Spleen (tissue), 11 donors: ENCODE measurements around the gene KRT7. TPM values are rescaled to one million over a fixed set of nuclear protein-coding genes. Genes with fewer than 3 reads are reported as not detected.
A peak's percentile ranks its signal among the peaks of the same experiment; 100 is the strongest.

Source experiments
- DNase-seq: peaks from one replicate; pipeline ENCODE4 v3.0.0-alpha.2; 2020
- H3K27ac ChIP-seq, 8 donors: fragments of 200-600 bp; sonication (generic) in 7 of 8; 1 replicate in 4 of 8; 2 replicates in 4 of 8; pipeline versions ENCODE4 v1.5.0 to v1.8.0; 2016 to 2021; ENCODE audit warnings: inconsistent platforms in 4 of 8, mild to moderate bottlenecking in 4 of 8, moderate library complexity in 1 of 8
- H3K27me3 ChIP-seq, 7 donors: fragments of 200-600 bp; sonication (generic) in 6 of 7; replicated peaks in 1 of 7; 1 replicate in 4 of 7; 2 replicates in 3 of 7; pipeline versions ENCODE4 v1.5.0 to v1.8.0; 2016 to 2021; ENCODE audit warnings: inconsistent platforms in 3 of 7, mild to moderate bottlenecking in 1 of 7
- H3K36me3 ChIP-seq, 6 donors: fragments of 200-600 bp; sonication (generic) in 5 of 6; 1 replicate in 4 of 6; 2 replicates in 2 of 6; pipeline versions ENCODE4 v1.5.0 to v1.8.0; 2016 to 2021; ENCODE audit warnings: inconsistent platforms in 2 of 6
- H3K4me1 ChIP-seq, 6 donors: fragments of 200-600 bp; sonication (generic) in 5 of 6; 1 replicate in 3 of 6; 2 replicates in 3 of 6; pipeline versions ENCODE4 v1.5.0 to v1.8.0; 2016 to 2021; ENCODE audit warnings: inconsistent platforms in 3 of 6
- H3K4me3 ChIP-seq, 8 donors: fragments of 200-600 bp; sonication (generic) in 7 of 8; 1 replicate in 4 of 8; 2 replicates in 4 of 8; pipeline versions ENCODE4 v1.5.0 to v1.8.0; 2016 to 2021; ENCODE audit warnings: inconsistent platforms in 4 of 8, mild to moderate bottlenecking in 4 of 8, moderate library complexity in 2 of 8
- H3K9me3 ChIP-seq, 8 donors: fragments of 200-600 bp; sonication (generic) in 7 of 8; 1 replicate in 4 of 8; 2 replicates in 4 of 8; pipeline versions ENCODE4 v1.5.0 to v1.8.0; 2016 to 2021; ENCODE audit warnings: inconsistent platforms in 4 of 8
- POLR2A ChIP-seq, 3 donors: fragments of 450-650 bp; IDR thresholded peaks; one replicate each; pipeline ENCODE4 v1.5.1; 2017; ENCODE audit warnings: antibody characterized with exemption in 3 of 3, mild to moderate bottlenecking in 1 of 3
- POLR2AphosphoS5 ChIP-seq, 3 donors: sonication (generic); formaldehyde crosslinking; IDR thresholded peaks; one replicate each; pipeline ENCODE4 v1.5.1; 2017; ENCODE audit warnings: antibody characterized with exemption in 3 of 3
- WGBS, 5 donors: extraction: QIAGEN DNeasy Blood & Tissue Kit in 3 of 5; methylation state at CpG; one replicate each; pipeline versions ENCODE4 v1.1.5 to v1.1.7; 2013 to 2018; 5-methylcytosine and 5-hydroxymethylcytosine counted together
- intact Hi-C: fragments of 100-400 bp; cut with DNase I; formaldehyde crosslinking; loops from one replicate; pipeline ENCODE4 v1.15.0; 2023; ENCODE audit warnings: low total_unique reads
- polyA plus RNA-seq, 3 donors: library from polyadenylated mRNA; stranded (reverse); fragments of 200-250 nt; gene quantifications; one replicate each; pipeline ENCODE4 v1.2.1, GENCODE V29; 2013
- total RNA-seq, 7 donors: library from RNA; depleted of rRNA in 3 of 7; stranded (reverse); fragments of >200 nt in 3 of 7; fragmentation: NEBNext Ultra II Directional in 4 of 7; extraction: Animal tissue kit (Norgen Biotek cat#: 25700) in 4 of 7; gene quantifications; one replicate each; pipeline versions ENCODE4 v1.1.0 to v1.2.1, GENCODE V29; 2016 to 2021
- TF ChIP-seq, protein P1 (sequence below), 11 experiments: fragments of 200-600 bp in 7 of 11; fragments of 450-650 bp in 4 of 11; sonication (generic) in 4 of 11; IDR thresholded peaks in 8 of 11; conservative IDR thresholded peaks in 3 of 11; 1 replicate in 7 of 11; 2 replicates in 4 of 11; pipeline versions ENCODE4 v1.4.0 to v1.8.0; 2016 to 2021; ENCODE audit warnings: antibody characterized with exemption in 11 of 11, inconsistent platforms in 4 of 11, mild to moderate bottlenecking in 1 of 11
- donor health status: healthy with polysubstance abuse.
- donor health status: DM: no; HTN: no; CAD: no; lungs with moderate emphysema.
- donor health status: DM: no; HTN: no; CAD: no.
- donor health status: Bipolar disorder and iron deficiency.
- donor health status: healthy.
- donor health status: DM: no; HTN: no; CAD: no.
- donor health status: DM: yes; HTN: yes; CAD: no.

The KRT7 gene
- total and polyA plus RNA-seq, 10 donors = 0.73 to 1.9 (median 1.2) TPM; not detected in 3

DNA sequence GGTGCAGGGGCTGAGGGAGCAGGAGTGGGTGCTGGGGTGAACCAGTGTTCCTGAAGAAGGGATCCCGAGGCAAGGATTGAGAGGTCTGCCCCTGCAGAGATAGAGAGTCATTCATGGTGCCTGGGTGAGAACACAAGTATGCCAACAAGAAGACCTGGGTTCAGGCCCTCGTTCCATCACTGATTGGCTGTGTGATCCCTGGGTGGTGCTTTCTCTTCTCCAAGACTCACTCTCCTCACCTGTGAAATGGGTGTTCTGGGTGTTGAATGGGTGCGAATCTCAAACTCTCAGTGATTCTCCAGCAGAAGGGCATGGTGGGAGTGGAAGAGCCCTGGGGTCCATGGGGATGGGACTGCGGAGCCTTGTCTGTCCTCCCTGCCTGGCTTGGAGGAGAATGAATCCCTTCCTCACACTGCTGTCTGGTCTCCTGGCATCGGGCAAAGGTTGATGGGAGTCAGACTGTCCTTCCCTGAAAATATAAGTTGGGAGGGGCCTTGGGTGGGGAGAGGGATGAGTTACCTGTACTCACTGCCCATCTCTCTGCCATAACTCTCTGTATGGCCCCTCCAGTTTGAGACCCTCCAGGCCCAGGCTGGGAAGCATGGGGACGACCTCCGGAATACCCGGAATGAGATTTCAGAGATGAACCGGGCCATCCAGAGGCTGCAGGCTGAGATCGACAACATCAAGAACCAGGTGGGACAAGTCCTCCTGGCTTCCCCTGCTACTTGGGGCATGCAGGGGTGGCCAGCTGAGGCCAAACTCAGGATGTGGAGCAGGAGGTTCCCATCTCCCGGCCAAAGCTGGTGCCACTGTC, 9.6 kb downstream of the KRT7 start:
- H3K27ac ChIP-seq = no peak overlapping the region
- WGBS, 5 donors = 89 to 96% (median 94%) methylated on average over 9 to 11 of the region's 11 CpGs
- peaks cover 0 to 10% (median 0%) of the 10 kb centered on the region in 7 donors for H3K27me3 ChIP-seq
- DNase-seq = peak; percentile 16
- peaks cover 7 to 25% (median 13%) of the 10 kb centered on the region in 6 donors for H3K4me1 ChIP-seq
- no peak overlapping the region for H3K4me3 ChIP-seq
- H3K36me3 ChIP-seq = no peaks in the 10 kb centered on the region
- no peaks in the 10 kb centered on the region for H3K9me3 ChIP-seq
- TF ChIP-seq, protein P1, sequence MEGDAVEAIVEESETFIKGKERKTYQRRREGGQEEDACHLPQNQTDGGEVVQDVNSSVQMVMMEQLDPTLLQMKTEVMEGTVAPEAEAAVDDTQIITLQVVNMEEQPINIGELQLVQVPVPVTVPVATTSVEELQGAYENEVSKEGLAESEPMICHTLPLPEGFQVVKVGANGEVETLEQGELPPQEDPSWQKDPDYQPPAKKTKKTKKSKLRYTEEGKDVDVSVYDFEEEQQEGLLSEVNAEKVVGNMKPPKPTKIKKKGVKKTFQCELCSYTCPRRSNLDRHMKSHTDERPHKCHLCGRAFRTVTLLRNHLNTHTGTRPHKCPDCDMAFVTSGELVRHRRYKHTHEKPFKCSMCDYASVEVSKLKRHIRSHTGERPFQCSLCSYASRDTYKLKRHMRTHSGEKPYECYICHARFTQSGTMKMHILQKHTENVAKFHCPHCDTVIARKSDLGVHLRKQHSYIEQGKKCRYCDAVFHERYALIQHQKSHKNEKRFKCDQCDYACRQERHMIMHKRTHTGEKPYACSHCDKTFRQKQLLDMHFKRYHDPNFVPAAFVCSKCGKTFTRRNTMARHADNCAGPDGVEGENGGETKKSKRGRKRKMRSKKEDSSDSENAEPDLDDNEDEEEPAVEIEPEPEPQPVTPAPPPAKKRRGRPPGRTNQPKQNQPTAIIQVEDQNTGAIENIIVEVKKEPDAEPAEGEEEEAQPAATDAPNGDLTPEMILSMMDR (IDR thresholded peaks at IDR 0.05 in 8 of 11, conservative IDR thresholded peaks at IDR 0.05 in 3 of 11) = no peak
- TF ChIP-seq POLR2A (IDR thresholded peaks at IDR 0.05) (no peak), POLR2AphosphoS5 (IDR thresholded peaks at IDR 0.05) (no peak)
- intact Hi-C loops = no loop called here

DNA sequence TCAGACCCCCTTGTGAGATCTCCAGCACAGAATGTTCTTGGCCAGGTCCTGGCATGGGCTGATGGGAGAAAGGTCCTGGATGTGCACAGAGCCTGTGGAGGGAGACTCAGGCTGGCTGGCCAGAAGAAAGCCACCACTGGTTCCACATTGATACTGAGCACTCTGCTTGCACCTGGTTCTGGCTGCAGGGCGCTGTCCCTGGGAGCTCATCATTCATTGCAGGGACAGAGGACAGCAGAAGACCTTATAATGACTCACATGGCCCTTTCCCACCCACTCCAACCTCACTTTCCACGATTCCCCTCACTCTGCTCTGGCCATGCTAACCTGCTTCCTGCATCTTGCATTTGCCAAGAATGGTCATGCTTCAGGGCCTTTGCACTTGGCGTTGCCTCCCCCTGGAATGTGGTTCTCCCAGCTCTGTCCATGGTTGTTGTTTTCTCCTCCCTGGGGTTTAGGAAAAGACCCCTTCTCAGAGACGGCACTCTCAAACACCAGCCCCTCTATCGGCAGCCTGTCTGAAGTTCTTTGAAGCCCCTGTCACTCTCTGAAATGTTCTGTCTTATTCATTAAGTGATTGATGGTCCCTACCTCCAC, 10.3 kb downstream of the KRT7 start:
- Histone ChIP-seq H3K27ac (peak overlapping the region in 1 of 8 donors; percentile 40), H3K36me3 (no peaks in the 10 kb centered on the region), H3K9me3 (no peaks in the 10 kb centered on the region), H3K4me3 (no peak overlapping the region), H3K27me3 (peaks cover 0 to 17% (median 0%) of the 10 kb centered on the region in 7 donors), H3K4me1 (peaks cover 7 to 25% (median 13%) of the 10 kb centered on the region in 6 donors)
- peak; percentile 56 for DNase-seq
- intact Hi-C loops = no loop called here
- no peak for TF ChIP-seq POLR2A (IDR thresholded peaks at IDR 0.05)
- no peak for TF ChIP-seq POLR2AphosphoS5 (IDR thresholded peaks at IDR 0.05)
- TF ChIP-seq, protein P1 (IDR thresholded peaks at IDR 0.05 in 8 of 11, conservative IDR thresholded peaks at IDR 0.05 in 3 of 11) = no peak
- WGBS, 5 donors = 65 to 86% (median 74%) methylated on average over 5 of the region's 5 CpGs

DNA sequence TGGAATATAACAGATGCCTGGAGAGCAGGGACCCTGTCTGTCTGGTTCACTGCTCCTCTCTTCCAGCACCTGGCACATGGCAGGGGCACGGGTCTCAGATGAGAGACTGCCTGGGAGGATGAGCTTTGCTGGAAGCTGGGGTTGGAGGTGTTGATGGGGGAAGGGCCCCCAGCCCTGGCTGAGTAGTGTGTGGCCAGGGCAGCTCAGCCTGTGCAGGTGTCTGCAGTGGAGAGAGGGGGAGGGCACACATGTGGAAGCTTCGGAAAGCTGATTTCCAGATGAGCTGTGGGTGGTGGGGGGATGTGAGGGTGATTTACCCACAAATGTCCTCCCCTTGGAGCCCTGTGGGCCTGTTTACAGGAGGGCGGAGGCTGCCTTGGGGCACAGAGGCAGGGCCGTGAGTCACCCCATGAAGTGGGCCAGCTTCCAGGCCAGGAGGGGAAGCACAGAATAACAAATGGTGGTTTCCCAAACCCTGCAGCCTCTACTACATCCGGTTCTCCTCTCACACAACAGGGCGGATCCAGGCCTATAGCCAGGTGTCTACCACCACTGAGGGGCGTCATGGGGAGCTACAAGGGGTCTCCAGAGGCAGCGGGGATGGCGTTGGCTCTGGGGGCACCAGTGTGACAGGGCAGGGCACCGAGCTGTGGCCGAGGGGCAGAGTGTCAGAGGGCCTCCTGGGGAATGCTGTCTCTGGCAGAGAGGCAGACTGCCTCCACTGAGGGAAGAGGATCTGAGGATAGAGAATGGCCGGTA, 11.0 kb downstream of the KRT7 start:
- H3K9me3 ChIP-seq = no peaks in the 10 kb centered on the region
- H3K4me1 ChIP-seq = peaks cover 7 to 25% (median 13%) of the 10 kb centered on the region in 6 donors
- peaks cover 0 to 24% (median 0%) of the 10 kb centered on the region in 7 donors for H3K27me3 ChIP-seq
- peak; percentile 22 to 48 (median 48) for TF ChIP-seq POLR2AphosphoS5 (IDR thresholded peaks at IDR 0.05)
- TF ChIP-seq, protein P1 (IDR thresholded peaks at IDR 0.05 in 8 of 11, conservative IDR thresholded peaks at IDR 0.05 in 3 of 11) = no peak
- TF ChIP-seq POLR2A (IDR thresholded peaks at IDR 0.05) = no peak
- H3K4me3 ChIP-seq = no peak overlapping the region
- no peaks in the 10 kb centered on the region for H3K36me3 ChIP-seq
- peak overlapping the region in 2 of 8 donors; percentile 31 to 40 for H3K27ac ChIP-seq
- WGBS, 5 donors = 20 to 36% (median 26%) methylated on average over 12 of the region's 12 CpGs
- intact Hi-C loops = no loop called here
- DNase-seq = peak; percentile 81
